ENCODE measurements around the gene SPAAR. TPM values are rescaled to one million over a fixed set of nuclear protein-coding genes. Genes with fewer than 3 reads are reported as not detected.

The SPAAR gene, protein sequence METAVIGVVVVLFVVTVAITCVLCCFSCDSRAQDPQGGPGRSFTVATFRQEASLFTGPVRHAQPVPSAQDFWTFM
- 1 to 10 TPM in 1 of 2 donors, under 1 TPM in 1; 0.65 to 2.4 TPM for total RNA-seq
- 1 to 10 TPM; 1.1 TPM for polyA plus RNA-seq

DNA sequence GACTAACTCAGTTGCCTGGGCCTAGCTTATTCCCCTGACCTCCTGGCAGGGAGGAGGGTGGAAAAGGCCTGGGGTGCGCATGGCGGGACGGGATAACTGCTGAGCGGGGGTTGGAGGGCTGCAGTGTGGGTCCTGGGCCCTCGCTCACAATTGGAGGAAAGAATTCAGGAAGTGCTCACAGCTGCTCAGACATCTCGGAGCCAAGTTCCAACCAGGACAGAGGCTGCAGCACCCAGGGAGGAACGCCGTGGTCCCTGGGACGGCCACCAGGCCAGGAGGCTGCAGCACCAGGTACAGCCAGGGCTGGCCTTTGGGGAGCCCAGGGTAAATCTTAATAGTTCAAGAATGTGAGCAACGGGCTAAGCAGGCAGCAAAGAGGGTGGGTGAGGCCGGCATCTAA, at the start of gene SPAAR:
Gene SPAAR (plus strand): TSS at position 217 of the 400 bp plus-strand sequence. CDS start 974 bp downstream, outside the sequence.
- Histone ChIP-seq H3K27ac (ENCODE audit: low read depth in 1 of 2, low read length in 2 of 2) (peak within 1 kb of the TSS; percentile 74 to 78), H3K9me3 (ENCODE audit: control insufficient read depth in 4 of 4, low read length in 3 of 4) (no peaks in the 10 kb centered on the region), H3K9ac (ENCODE audit: low read depth in 1 of 2, low read length in 2 of 2) (no peak within 1 kb of the TSS), H3K27me3 (ENCODE audit: control insufficient read depth in 4 of 4, insufficient read depth in 4 of 4, low read length in 3 of 4) (no peaks in the 10 kb centered on the region), H3K36me3 (ENCODE audit: control insufficient read depth in 4 of 4, insufficient read depth in 3 of 4, low read depth in 1 of 4, low read length in 3 of 4) (no peaks in the 10 kb centered on the region), H3K4me3 (ENCODE audit: low read depth in 1 of 3, low read length in 3 of 3) (peak within 1 kb of the TSS in 1 of 3 donors; percentile 12), H3K4me1 (ENCODE audit: control insufficient read depth in 4 of 4, insufficient read depth in 4 of 4, low read length in 3 of 4) (peaks cover 16 to 57% (median 40%) of the 10 kb centered on the region in 4 donors)
- DNase-seq (ENCODE audit: low spot score): no peak
- 81% methylated on average over 11 of the region's 11 CpGs for WGBS
- TF ChIP-seq, protein P1, sequence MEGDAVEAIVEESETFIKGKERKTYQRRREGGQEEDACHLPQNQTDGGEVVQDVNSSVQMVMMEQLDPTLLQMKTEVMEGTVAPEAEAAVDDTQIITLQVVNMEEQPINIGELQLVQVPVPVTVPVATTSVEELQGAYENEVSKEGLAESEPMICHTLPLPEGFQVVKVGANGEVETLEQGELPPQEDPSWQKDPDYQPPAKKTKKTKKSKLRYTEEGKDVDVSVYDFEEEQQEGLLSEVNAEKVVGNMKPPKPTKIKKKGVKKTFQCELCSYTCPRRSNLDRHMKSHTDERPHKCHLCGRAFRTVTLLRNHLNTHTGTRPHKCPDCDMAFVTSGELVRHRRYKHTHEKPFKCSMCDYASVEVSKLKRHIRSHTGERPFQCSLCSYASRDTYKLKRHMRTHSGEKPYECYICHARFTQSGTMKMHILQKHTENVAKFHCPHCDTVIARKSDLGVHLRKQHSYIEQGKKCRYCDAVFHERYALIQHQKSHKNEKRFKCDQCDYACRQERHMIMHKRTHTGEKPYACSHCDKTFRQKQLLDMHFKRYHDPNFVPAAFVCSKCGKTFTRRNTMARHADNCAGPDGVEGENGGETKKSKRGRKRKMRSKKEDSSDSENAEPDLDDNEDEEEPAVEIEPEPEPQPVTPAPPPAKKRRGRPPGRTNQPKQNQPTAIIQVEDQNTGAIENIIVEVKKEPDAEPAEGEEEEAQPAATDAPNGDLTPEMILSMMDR (IDR thresholded peaks at IDR 0.05; ENCODE audit: low read depth, low read length, missing input control): no peak
- TF ChIP-seq FOXA1 (IDR thresholded peaks at IDR 0.05) (no peak), SP1 (IDR thresholded peaks at IDR 0.05) (no peak), JUND (IDR thresholded peaks at IDR 0.05) (no peak), HNF4A (conservative IDR thresholded peaks at IDR 0.05) (no peak)

DNA sequence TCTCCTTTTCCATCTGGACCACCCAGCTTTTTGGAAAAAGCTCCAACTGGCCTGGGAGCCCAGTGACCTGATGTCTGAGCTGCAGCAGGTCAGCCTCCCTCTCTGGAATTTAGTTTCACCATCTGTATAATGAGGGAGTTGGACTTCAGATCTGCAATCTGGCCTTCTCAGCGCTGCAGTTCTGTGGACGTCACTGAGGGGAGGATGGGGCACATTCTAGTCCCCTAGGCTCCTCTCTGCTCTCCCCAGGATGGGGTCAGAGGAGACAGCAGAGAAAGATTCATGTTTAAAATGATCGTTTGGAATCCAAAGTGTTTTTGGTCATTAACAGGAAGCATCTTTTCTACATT, 49.3 kb upstream of the SPAAR start:
- no peak for TF ChIP-seq YY1 (IDR thresholded peaks at IDR 0.05)
- TF ChIP-seq TAF1 (conservative IDR thresholded peaks at IDR 0.05): no peak
- TF ChIP-seq HNF4A (conservative IDR thresholded peaks at IDR 0.05): no peak
- no peak for TF ChIP-seq NR2F2 (IDR thresholded peaks at IDR 0.05)
- TF ChIP-seq JUND (IDR thresholded peaks at IDR 0.05): no peak
- no peaks in the 10 kb centered on the region for H3K9me3 ChIP-seq (ENCODE audit: control insufficient read depth in 4 of 4, low read length in 3 of 4)
- H3K27me3 ChIP-seq (ENCODE audit: control insufficient read depth in 4 of 4, insufficient read depth in 4 of 4, low read length in 3 of 4): peaks cover 0 to 5% (median 0%) of the 10 kb centered on the region in 4 donors
- DNase-seq (ENCODE audit: low spot score): peak; percentile 9
- no peaks in the 10 kb centered on the region for H3K36me3 ChIP-seq (ENCODE audit: control insufficient read depth in 4 of 4, insufficient read depth in 3 of 4, low read depth in 1 of 4, low read length in 3 of 4)
- H3K9ac ChIP-seq (ENCODE audit: low read depth in 1 of 2, low read length in 2 of 2): no peak overlapping the region
- no peak overlapping the region for H3K4me3 ChIP-seq (ENCODE audit: low read depth in 1 of 3, low read length in 3 of 3)
- 40% methylated on average over 3 of the region's 3 CpGs for WGBS
- H3K27ac ChIP-seq (ENCODE audit: low read depth in 1 of 2, low read length in 2 of 2): no peak overlapping the region
- no peaks in the 10 kb centered on the region for H3K4me1 ChIP-seq (ENCODE audit: control insufficient read depth in 4 of 4, insufficient read depth in 4 of 4, low read length in 3 of 4)

DNA sequence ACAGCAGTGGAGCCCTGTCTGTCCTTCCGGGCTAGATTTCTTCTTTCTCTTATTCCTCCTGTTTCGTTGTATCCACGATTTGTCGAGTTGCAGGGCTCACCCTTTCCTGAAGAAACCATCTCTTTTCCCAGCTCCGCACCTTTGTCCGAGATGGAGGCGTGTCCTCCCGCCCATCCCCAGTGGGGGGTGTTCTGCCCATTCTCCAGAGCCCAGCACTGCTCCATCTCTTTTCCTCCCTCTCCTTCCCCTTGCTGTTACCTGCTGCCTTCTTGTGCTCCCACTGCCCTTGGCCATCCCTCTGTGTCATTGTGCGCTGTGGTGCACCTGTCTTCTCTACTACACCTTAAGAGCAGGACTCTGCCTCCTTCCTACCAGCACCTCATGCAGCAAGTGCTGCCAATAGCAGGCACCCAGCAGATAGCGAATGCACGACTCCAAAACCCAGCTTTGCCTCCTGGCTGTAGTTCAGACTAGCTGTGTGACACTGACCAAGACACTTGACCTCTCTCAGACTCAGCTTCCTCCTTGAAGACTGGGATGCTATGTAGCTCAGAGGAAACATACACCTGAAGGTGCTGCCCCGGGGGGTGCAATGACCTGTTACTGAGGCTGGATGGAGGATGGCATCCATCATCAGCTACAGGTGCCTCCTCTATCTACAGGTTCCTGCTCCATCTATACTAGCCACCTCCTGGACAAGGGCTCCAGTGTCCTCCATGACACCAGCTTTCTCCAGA, 48.0 kb upstream of the SPAAR start:
- no peaks in the 10 kb centered on the region for H3K9me3 ChIP-seq (ENCODE audit: control insufficient read depth in 4 of 4, low read length in 3 of 4)
- no peak overlapping the region for H3K27ac ChIP-seq (ENCODE audit: low read depth in 1 of 2, low read length in 2 of 2)
- DNase-seq (ENCODE audit: low spot score): peak; percentile 29
- H3K4me3 ChIP-seq (ENCODE audit: low read depth in 1 of 3, low read length in 3 of 3): no peak overlapping the region
- TF ChIP-seq SP1 (IDR thresholded peaks at IDR 0.05) (no peak), FOXA2 (IDR thresholded peaks at IDR 0.05) (no peak), HNF4A (conservative IDR thresholded peaks at IDR 0.05) (no peak), NR2F2 (IDR thresholded peaks at IDR 0.05) (no peak), HNF4G (IDR thresholded peaks at IDR 0.05) (no peak), RXRA (IDR thresholded peaks at IDR 0.05) (no peak), JUND (IDR thresholded peaks at IDR 0.05) (no peak), RAD21 (IDR thresholded peaks at IDR 0.05) (no peak)
- TF ChIP-seq, protein P1 (IDR thresholded peaks at IDR 0.05; ENCODE audit: low read depth, low read length, missing input control): no peak
- TF ChIP-seq, protein P2, sequence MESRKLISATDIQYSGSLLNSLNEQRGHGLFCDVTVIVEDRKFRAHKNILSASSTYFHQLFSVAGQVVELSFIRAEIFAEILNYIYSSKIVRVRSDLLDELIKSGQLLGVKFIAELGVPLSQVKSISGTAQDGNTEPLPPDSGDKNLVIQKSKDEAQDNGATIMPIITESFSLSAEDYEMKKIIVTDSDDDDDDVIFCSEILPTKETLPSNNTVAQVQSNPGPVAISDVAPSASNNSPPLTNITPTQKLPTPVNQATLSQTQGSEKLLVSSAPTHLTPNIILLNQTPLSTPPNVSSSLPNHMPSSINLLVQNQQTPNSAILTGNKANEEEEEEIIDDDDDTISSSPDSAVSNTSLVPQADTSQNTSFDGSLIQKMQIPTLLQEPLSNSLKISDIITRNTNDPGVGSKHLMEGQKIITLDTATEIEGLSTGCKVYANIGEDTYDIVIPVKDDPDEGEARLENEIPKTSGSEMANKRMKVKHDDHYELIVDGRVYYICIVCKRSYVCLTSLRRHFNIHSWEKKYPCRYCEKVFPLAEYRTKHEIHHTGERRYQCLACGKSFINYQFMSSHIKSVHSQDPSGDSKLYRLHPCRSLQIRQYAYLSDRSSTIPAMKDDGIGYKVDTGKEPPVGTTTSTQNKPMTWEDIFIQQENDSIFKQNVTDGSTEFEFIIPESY (IDR thresholded peaks at IDR 0.05): no peak
- TF ChIP-seq, protein P3, sequence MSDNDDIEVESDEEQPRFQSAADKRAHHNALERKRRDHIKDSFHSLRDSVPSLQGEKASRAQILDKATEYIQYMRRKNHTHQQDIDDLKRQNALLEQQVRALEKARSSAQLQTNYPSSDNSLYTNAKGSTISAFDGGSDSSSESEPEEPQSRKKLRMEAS (IDR thresholded peaks at IDR 0.05): no peak
- TF ChIP-seq, protein P4, sequence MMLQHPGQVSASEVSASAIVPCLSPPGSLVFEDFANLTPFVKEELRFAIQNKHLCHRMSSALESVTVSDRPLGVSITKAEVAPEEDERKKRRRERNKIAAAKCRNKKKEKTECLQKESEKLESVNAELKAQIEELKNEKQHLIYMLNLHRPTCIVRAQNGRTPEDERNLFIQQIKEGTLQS (IDR thresholded peaks at IDR 0.05): no peak
- TF ChIP-seq, protein P5, sequence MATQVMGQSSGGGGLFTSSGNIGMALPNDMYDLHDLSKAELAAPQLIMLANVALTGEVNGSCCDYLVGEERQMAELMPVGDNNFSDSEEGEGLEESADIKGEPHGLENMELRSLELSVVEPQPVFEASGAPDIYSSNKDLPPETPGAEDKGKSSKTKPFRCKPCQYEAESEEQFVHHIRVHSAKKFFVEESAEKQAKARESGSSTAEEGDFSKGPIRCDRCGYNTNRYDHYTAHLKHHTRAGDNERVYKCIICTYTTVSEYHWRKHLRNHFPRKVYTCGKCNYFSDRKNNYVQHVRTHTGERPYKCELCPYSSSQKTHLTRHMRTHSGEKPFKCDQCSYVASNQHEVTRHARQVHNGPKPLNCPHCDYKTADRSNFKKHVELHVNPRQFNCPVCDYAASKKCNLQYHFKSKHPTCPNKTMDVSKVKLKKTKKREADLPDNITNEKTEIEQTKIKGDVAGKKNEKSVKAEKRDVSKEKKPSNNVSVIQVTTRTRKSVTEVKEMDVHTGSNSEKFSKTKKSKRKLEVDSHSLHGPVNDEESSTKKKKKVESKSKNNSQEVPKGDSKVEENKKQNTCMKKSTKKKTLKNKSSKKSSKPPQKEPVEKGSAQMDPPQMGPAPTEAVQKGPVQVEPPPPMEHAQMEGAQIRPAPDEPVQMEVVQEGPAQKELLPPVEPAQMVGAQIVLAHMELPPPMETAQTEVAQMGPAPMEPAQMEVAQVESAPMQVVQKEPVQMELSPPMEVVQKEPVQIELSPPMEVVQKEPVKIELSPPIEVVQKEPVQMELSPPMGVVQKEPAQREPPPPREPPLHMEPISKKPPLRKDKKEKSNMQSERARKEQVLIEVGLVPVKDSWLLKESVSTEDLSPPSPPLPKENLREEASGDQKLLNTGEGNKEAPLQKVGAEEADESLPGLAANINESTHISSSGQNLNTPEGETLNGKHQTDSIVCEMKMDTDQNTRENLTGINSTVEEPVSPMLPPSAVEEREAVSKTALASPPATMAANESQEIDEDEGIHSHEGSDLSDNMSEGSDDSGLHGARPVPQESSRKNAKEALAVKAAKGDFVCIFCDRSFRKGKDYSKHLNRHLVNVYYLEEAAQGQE (IDR thresholded peaks at IDR 0.05): no peak
- peaks cover 0 to 5% (median 0%) of the 10 kb centered on the region in 4 donors for H3K27me3 ChIP-seq (ENCODE audit: control insufficient read depth in 4 of 4, insufficient read depth in 4 of 4, low read length in 3 of 4)
- no peaks in the 10 kb centered on the region for H3K36me3 ChIP-seq (ENCODE audit: control insufficient read depth in 4 of 4, insufficient read depth in 3 of 4, low read depth in 1 of 4, low read length in 3 of 4)
- no peak overlapping the region for H3K9ac ChIP-seq (ENCODE audit: low read depth in 1 of 2, low read length in 2 of 2)
- no peaks in the 10 kb centered on the region for H3K4me1 ChIP-seq (ENCODE audit: control insufficient read depth in 4 of 4, insufficient read depth in 4 of 4, low read length in 3 of 4)
- WGBS: 60% methylated on average over 12 of the region's 12 CpGs

All from liver (tissue), 9 donors.